DOHH2 (cell line): Measurements from ENCODE around the gene FEV.

Experiments used
- CTCF ChIP-seq: fragments of 200-600 bp; sonication (generic); IDR thresholded peaks from one replicate; pipeline ENCODE4 v1.5.1; 2014; ENCODE audit warnings: antibody characterized with exemption, mild to moderate bottlenecking, low read depth, low read length; ENCODE audit not compliant: poor library complexity, severe bottlenecking
- EZH2phosphoT487 ChIP-seq: fragments of 200-600 bp; sonication (generic); IDR thresholded peaks from 2 replicates; pipeline ENCODE4 v1.6.1; 2017; ENCODE audit warnings: borderline replicate concordance, mild to moderate bottlenecking, antibody characterized with exemption, low read length, moderate library complexity, mixed read lengths

GRCh38 chr2:219021591-219021990 is 36.6 kb upstream of the FEV start:
- TF ChIP-seq CTCF = no peak
- no peak for TF ChIP-seq EZH2phosphoT487
